Gastrocnemius medialis (tissue), 4 donors: ENCODE measurements around the gene LINGO3.

Experiments
- CTCF ChIP-seq, 5 experiments: fragments of 450-650 bp in 3 of 5; fragments of 200-600 bp in 2 of 5; sonication (generic) in 2 of 5; IDR thresholded peaks in 4 of 5; conservative IDR thresholded peaks in 1 of 5; 1 replicate in 4 of 5; 2 replicates in 1 of 5; pipeline ENCODE4 v1.5.1; 2016 to 2019; ENCODE audit warnings: antibody characterized with exemption in 5 of 5, mild to moderate bottlenecking in 3 of 5, moderate library complexity in 3 of 5
- POLR2A ChIP-seq, 2 donors: fragments of 450-650 bp; IDR thresholded peaks; one replicate each; pipeline ENCODE4 v1.6.1; 2017; ENCODE audit warnings: antibody characterized with exemption in 2 of 2, mild to moderate bottlenecking in 2 of 2, moderate library complexity in 2 of 2

- TF ChIP-seq CTCF (IDR thresholded peaks at IDR 0.05 in 4 of 5, conservative IDR thresholded peaks at IDR 0.05 in 1 of 5): no peak
- TF ChIP-seq POLR2A (IDR thresholded peaks at IDR 0.05): no peak
These were observed 33.7 kb downstream of the LINGO3 start for GRCh38 chr19:2274185-2274711.
